Ramos (cell line): ENCODE data around the gene THAP12.

ENCODE experiments used
- in situ Hi-C: fragments of 300-500 bp; cut with MboI; formaldehyde crosslinking; loops from one replicate; pipeline ENCODE4 v1.14.3; 2022; ENCODE audit warnings: low sequenced_read_pairs; ENCODE audit not compliant: unreplicated experiment

Gene THAP12

GRCh38 chr11:76310832-76311595 is 69.9 kb downstream of the THAP12 start:
- in situ Hi-C loops: loop anchor here (10.0 kb wide), 1 partner anchor 596 kb away; the partner anchor contains the start of gene MOGAT2

GRCh38 chr11:76307978-76308747 is 72.8 kb downstream of the THAP12 start:
- in situ Hi-C loops: no loop called here

DNA sequence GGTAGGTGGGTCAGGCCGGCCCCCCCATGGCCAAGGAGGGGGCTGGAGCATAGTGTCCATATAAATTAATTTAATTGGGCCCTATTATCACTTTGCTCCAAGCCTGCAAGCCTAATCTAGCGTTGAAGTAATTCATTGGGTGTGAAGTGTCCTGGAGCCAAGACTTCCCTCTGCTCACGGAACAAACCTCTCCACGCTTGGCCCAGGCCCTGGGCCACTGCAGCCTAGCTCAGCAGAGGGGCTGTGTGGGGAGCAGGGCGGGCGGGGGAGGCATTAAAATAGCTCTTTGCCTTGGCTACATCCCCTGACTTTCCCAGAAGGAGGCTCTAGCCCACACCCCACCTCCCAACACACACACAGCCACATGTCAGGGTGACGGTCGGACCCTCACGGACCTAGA is 73.5 kb downstream of the THAP12 start:
- in situ Hi-C loops: no loop called here

DNA sequence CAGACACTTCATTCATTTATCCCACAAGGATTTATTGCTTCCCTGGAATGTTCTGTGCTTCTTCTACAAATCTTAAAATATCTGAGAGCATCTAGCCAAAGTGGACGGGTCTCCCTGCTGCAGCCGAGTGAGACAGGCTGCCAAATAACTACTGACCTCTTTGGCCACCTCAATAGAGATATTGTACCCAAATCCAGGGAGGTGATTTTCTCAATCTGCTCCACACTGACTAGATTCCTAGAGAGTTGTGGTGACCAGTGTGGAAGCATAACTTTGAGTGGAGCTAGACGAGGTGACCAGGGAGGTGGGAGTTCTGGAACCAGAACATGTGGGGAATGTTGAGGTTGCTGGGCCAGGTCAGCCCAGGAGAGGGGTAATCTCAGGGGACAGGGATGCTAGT is 77.5 kb downstream of the THAP12 start:
- in situ Hi-C loops: no loop called here

- in situ Hi-C loops: no loop called here
Observed at GRCh38 chr11:76302996-76303395, 77.9 kb downstream of the THAP12 start.
